ENCODE data around the gene PVALB.

PVALB gene

GRCh38 chr22:36770513-36771231 is 46.2 kb downstream of the PVALB start:
- no peak for DNase-seq

- no peak for DNase-seq
These were observed 47.0 kb downstream of the PVALB start for GRCh38 chr22:36769541-36770512.

GRCh38 chr22:36768616-36769015 is 48.2 kb downstream of the PVALB start:
- DNase-seq: no peak

GRCh38 chr22:36768141-36768540 is 48.7 kb downstream of the PVALB start:
- no peak for DNase-seq

GRCh38 chr22:36767035-36767775 is 49.6 kb downstream of the PVALB start:
- no peak for DNase-seq

- DNase-seq: no peak
These were observed 50.8 kb downstream of the PVALB start for GRCh38 chr22:36765943-36766450.

- DNase-seq: no peak
These were observed 51.5 kb downstream of the PVALB start for GRCh38 chr22:36765131-36765942.

- DNase-seq: no peak
These were observed 52.2 kb downstream of the PVALB start for GRCh38 chr22:36764641-36765040.

GRCh38 chr22:36764060-36764459 is 52.8 kb downstream of the PVALB start:
- DNase-seq: no peak

- DNase-seq: no peak
These were observed 53.3 kb downstream of the PVALB start for GRCh38 chr22:36763576-36763975.

- no peak for DNase-seq
These were observed 54.1 kb downstream of the PVALB start for GRCh38 chr22:36762687-36763260.

GRCh38 chr22:36761553-36762240 is 55.1 kb downstream of the PVALB start:
- no peak for DNase-seq

GRCh38 chr22:36760786-36761185 is 56.0 kb downstream of the PVALB start:
- DNase-seq: no peak

- no peak for DNase-seq
These were observed 57.2 kb downstream of the PVALB start for GRCh38 chr22:36759481-36760159.

GRCh38 chr22:36758792-36759271 is 58.0 kb downstream of the PVALB start:
- DNase-seq: no peak

- DNase-seq: no peak
These were observed 59.1 kb downstream of the PVALB start for GRCh38 chr22:36757668-36758211.

GRCh38 chr22:36756746-36757655 is 59.8 kb downstream of the PVALB start:
- no peak for DNase-seq

GRCh38 chr22:36756031-36756430 is 60.8 kb downstream of the PVALB start:
- no peak for DNase-seq

- DNase-seq: no peak
These were observed 61.5 kb downstream of the PVALB start for GRCh38 chr22:36755316-36755715.

Data from NCI-H2081 treated with DMSO at 0.1 percent for 48 hours (cell line).